DMS114 treated with DMSO at 0.1 percent for 48 hours (cell line): ENCODE data around the gene CCDC63.

Experiments used
- DNase-seq: peaks from one replicate; lab custom pipeline; 2025; ENCODE audit not compliant: unreplicated experiment; lab: John Stamatoyannopoulos, UW

Gene CCDC63

GRCh38 chr12:110920324-110920910, 73.6 kb downstream of the CCDC63 start, which contains the start of gene MYL2:
Gene MYL2, minus strand, starts transcription at chr12:110920579. Its CDS starts 50 bp downstream, at chr12:110920529.
- DNase-seq: no peak

- DNase-seq: no peak
Observed at GRCh38 chr12:110921262-110921661, 74.5 kb downstream of the CCDC63 start.

- no peak for DNase-seq
Observed at GRCh38 chr12:110922652-110923051, 75.9 kb downstream of the CCDC63 start.

GRCh38 chr12:110923192-110923591, 76.4 kb downstream of the CCDC63 start:
- DNase-seq: no peak

GRCh38 chr12:110923692-110924334, 77.0 kb downstream of the CCDC63 start:
- no peak for DNase-seq

- DNase-seq: no peak
Observed at GRCh38 chr12:110927546-110927945, 80.8 kb downstream of the CCDC63 start.

GRCh38 chr12:110928700-110929099, 81.9 kb downstream of the CCDC63 start:
- DNase-seq: no peak

- no peak for DNase-seq
Observed at GRCh38 chr12:110929818-110930217, 83.0 kb downstream of the CCDC63 start.

- no peak for DNase-seq
Observed at GRCh38 chr12:110930348-110931314, 83.8 kb downstream of the CCDC63 start.

GRCh38 chr12:110931315-110931728, 84.5 kb downstream of the CCDC63 start:
- DNase-seq: no peak

GRCh38 chr12:110932046-110932445, 85.3 kb downstream of the CCDC63 start:
- DNase-seq: no peak

- no peak for DNase-seq
Observed at GRCh38 chr12:110933326-110933974, 86.7 kb downstream of the CCDC63 start.

GRCh38 chr12:110934093-110934852, 87.5 kb downstream of the CCDC63 start:
- DNase-seq: no peak

- DNase-seq: no peak
Observed at GRCh38 chr12:110935588-110935987, 88.8 kb downstream of the CCDC63 start.

GRCh38 chr12:110936367-110937103, 89.7 kb downstream of the CCDC63 start:
- DNase-seq: no peak

- DNase-seq: peak; percentile 51
Observed at GRCh38 chr12:110937104-110937641, 90.4 kb downstream of the CCDC63 start.

- DNase-seq: no peak
Observed at GRCh38 chr12:110940296-110940695, 93.5 kb downstream of the CCDC63 start.

GRCh38 chr12:110940933-110941332, 94.1 kb downstream of the CCDC63 start:
- DNase-seq: no peak

- no peak for DNase-seq
Observed at GRCh38 chr12:110941391-110941790, 94.6 kb downstream of the CCDC63 start.
